ENCODE data around the gene SYNGR4.
"Not testable (repeated sequence)": the region's sequence is repeated elsewhere in the genome, so short reads cannot be mapped to it uniquely, and the experiment has no call there.

The SYNGR4 gene, protein sequence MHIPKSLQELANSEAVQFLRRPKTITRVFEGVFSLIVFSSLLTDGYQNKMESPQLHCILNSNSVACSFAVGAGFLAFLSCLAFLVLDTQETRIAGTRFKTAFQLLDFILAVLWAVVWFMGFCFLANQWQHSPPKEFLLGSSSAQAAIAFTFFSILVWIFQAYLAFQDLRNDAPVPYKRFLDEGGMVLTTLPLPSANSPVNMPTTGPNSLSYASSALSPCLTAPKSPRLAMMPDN

DNA sequence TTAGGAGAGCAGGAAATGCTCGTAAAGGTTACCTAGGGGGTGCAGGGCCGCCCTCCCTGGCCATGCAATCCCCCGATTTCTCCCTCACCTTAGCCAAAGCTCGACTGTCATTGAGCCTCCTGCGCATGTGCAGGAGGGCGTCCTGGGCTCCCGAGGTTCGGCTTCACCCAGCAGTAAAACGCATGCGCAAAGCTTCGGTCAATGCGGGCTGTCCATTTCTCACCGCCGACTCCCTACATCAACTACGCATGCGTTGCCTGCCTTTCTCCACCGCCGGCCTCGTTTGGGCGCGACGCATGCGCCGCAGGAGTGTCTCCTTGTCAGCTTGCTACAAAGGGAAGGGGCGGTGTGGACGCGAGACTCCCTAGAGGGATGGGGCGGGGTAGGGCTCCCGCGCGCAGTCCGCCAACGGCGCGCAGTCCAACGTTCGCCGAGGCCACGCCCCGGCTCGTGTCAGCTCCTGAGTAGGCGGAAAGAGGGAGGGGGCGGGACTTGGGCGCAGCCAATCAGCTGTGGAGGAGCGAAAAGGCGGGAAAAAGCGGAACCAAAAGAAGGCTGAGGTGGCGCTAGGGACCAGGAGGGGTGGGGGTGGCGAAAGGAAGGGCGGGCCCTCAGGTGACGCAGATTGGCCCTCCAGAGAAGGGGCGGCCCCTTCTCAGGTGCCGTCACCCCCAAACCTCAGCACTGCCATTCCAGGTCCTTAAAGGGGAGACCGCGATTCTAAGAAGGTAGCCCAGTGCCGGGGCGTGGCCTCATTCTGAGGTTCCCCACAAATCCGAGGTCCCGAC, at the start of gene SYNGR4, which contains the start of gene TMEM143:
SYNGR4 (plus strand) TSS at position 558 of the 788 bp plus-strand sequence. CDS start 1,476 bp downstream, outside the sequence.
TMEM143 (minus strand) TSS at position 131 of the 788 bp plus-strand sequence; CDS start at position 111, 20 bp downstream.
- peak; percentile 97 for DNase-seq

DNA sequence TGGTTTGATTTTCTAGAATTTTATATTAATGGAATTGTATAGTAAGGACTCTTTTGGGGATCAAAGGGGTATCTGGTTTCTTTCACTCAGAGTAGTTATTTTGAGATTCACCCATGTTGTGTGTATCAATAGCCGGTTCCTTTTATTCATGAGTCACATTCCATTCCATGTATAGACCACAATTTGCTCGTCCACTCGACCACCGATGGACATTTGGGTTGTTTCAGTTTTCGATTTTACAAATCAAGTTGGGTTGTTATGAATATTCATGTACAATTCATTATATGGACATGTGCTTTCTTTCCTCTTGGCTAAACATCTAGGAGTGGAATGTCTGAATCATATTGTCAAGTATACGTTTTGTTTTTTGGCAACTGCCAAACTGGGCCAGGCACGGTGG, 48.5 kb upstream of the SYNGR4 start:
- DNase-seq: no peak

DNA sequence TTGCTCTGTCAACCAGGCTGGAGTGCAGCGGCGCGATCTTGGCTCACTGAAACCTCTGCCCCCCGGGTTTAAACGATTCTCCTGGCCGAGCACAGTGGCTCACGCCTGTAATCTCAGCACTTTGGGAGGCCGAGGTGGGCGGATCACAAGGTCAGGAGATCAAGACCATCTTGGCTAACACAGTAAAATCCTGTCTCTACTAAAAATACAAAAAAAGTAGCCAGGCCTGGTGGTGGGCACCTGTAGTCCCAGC, 46.5 kb upstream of the SYNGR4 start:
- not testable (repeated sequence) for DNase-seq

DNA sequence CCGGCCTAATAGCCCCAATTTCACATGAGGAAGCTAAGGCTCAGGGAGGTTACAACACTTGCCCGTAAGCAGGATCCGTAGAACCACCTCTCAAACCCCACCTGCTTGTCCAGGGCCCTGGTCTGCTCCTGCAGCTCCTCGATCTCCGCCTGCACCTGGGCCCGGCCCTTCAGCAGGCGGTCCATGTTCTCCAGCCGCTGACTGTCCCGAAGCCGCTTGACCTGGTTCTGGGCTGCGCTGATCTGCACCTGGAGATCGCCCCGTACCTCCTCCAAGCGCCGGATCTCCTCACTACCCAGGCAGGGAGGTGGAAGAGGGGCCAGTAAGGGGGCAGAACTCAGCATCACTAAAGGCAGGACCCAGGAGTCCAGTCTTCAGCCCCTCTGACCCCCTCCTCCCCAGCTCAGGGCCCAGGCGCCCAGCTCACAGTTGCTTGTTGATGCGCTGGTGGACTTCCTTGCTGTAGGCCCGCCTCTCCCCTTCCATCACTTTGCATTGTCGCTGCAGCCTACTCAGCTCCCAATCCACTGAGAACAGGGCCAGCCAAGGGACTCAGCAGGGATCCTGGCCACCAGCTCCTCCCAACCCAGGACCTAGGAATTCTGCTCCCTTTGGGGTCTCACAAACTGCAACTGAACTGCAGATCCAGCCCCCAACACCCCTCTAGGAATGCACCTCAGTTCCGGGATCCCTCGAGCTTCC, 45.7 kb upstream of the SYNGR4 start:
- DNase-seq: no peak

DNA sequence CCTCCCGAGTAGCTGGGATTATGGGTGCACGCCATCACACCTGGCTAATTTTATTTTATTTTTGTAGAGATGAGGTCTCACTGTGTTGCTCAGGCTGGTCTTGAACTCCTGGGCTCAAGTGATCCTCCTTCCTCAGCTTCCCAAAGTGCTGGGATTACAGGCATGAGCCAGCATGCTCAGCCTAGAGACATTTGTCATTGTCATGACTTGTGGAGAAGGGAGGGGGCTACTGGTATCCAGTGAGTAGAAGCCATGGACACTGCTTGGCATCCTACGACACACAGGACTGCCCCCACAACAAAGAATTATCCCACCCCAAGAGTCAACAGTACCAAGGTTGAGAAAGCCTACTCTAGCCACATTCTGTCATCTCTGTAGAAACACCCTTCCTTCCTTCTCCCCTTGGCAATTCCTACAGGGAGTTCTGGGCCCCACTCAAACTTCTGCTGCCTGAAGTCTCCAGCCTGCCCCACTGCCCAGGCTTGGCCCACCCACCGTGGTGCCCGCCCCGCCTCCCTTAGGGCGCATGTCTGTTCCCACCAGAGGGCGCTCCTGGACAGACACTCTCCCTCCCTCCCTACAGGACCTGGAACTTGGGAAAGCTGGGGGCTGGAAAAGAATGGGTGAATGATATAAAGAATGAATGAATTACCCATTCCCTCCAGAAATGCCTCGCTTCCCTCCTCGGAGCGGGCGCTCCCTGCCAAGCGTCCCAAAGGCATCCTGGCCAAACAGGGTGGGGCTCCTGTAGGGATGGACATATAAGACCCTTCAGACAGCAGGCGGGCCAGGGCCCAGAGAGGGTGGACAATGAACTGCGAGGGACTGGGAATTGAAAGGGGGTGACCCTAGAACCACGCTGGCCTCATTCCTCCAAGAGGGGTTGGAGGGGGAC, 44.3 kb upstream of the SYNGR4 start:
- DNase-seq: peak; percentile 82

DNA sequence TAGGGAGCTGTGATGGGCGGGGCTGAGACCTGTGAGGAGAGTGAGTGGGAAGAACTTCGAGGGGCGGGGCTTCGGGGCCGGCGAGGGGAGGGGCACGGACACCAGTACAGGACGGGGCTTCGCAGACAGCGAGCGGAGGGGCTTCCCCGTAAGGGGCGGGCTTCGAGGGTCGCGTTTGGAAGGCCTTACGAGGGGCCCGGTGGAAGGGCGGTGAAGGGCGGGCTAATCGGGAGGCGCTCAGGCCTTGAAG, 42.9 kb upstream of the SYNGR4 start:
- DNase-seq: peak; percentile 94

DNA sequence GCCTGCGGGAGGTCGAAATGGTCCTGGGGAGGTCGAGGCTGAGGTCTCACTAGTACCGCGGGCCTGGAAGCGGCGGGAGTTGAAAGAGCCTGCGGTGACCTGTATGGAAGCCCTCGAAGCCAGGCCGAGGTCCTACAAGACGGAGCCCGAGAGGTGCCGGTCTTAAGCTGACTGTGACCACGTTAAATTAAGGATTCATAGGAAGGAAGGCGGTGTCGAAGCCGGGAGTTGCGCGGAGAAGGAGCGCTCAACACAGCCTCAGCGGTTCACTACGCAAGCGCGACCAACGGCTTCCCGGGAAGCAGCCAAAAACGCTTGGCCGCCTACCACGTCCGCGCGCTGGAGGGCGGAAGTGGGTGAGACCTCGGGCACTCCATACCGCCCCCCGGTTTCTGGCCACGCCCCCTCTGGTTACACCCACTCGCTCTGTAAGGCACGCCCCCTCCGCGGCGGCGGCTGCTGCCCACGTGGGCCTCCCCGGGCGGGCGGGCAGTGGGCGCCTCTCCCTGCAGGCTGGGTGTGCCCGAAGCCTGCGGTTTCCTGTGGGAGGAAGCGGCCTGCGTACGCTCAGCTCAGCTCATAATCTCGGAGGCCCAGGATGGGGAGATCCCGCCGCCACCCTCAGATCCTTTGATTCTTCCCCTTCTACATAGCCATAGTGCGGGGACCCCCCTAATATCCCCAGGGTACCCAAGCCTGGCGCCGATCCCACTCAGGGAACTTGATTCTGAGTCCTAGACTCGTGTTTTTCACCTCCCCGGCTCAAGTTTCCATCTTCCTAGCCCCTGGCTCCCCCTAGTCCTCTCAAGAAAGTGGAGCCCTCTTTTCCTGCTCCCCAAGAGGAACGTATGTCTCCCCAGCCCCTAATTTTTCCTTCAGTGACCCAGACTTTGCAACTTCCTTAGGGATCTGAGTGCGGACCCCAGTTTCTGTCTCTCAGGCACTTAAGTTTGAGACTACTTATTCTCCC, 42.3 kb upstream of the SYNGR4 start:
- peak; percentile 99 for DNase-seq

DNA sequence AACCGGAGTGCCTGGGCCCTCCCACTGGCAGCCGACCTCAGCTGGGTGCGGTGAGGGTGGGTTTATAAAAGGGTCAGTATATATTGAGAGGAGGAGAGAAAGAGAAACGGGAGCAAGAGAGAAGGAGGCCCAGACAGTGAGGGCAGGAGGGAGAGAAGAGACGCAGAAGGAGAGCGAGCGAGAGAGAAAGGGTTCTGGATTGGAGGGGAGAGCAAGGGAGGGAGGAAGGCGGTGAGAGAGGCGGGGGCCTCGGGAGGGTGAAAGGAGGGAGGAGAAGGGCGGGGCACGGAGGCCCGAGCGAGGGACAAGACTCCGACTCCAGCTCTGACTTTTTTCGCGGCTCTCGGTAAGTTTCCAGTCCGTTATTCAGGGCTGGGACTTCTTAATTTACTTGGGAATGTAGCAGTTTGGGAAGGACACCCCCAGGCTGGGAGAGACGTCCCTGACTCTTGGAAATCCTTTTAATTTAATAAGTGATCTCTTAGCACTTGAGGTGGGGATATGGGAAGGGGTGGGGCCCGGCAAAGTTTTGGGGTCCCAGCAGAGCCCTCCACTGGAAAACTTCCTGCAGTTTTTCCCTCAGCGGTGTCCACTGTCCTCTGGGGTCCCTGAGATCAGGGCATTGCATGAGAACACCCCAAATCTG, 38.8 kb upstream of the SYNGR4 start, which contains the start of gene EMP3:
EMP3 (plus strand) TSS at position 288 of the 646 bp plus-strand sequence. CDS start 1,293 bp downstream, outside the sequence.
- peak; percentile 82 for DNase-seq

DNA sequence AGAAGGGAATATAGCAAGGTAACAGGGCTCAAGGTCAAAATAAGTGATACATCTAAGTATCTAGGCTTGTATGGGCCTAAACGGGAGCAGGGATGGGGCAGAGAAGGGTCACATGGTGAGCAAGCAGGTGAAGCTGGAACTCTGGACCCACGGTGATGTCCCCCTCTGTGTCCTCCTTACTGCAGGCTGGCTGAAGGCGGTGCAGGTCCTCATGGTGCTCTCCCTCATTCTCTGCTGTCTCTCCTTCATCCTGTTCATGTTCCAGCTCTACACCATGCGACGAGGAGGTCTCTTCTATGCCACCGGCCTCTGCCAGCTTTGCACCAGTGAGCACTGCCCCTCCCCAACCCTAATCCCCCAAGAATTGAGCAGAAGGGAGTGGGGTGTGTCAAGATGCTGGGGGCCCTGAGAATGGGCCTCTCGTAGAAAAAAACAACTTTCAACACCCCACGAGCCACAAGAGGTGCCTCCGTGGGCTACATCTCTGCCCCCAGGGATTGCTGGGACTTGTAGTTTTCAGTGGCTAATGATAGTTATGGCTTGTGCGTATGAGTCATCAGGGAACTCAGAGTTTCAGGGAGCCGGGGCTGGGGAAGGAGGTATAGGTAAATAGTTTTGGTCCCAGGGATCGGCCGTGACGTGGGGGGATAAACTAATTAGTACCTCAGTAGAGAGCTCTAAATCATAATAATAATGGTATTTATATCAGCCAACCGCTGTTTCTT, 34.8 kb upstream of the SYNGR4 start:
- peak; percentile 46 for DNase-seq

DNA sequence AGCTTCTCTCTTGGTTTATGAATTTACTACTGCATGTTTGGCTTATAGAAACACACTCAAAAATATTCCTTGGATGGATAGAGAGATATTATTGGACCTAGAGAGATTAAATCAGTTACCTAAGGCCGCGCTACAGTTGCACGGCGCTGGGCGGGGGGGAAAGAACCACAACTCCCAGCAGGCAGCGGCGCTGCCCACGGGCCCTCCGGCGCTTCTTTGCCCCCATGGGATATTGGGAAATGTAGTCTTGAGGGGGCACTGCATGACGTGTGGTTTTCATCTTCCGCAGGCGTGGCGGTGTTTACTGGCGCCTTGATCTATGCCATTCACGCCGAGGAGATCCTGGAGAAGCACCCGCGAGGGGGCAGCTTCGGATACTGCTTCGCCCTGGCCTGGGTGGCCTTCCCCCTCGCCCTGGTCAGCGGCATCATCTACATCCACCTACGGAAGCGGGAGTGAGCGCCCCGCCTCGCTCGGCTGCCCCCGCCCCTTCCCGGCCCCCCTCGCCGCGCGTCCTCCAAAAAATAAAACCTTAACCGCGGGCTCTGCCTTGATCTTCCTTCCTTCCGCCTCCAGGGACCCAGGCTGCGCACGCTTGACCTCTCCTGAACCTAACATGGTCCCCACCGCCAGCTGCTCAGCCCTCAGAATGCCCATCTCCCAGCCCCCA, 34.0 kb upstream of the SYNGR4 start:
- DNase-seq: peak; percentile 83

DNA sequence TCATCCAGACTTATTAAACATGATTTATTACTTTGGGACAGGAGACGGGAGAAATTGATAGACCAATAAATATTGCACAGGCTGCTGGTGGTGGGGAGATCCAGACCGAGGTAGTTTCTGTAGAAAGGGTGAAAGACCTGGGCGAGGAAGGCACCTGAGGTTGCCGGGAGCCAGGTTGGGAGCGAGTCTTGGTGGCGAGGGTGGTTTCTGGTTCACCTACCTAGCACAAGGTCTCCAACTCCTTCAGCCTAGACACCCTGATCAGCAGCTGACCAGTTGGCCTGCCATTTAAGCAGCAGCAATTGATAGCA, 31.9 kb upstream of the SYNGR4 start:
- no peak for DNase-seq

DNA sequence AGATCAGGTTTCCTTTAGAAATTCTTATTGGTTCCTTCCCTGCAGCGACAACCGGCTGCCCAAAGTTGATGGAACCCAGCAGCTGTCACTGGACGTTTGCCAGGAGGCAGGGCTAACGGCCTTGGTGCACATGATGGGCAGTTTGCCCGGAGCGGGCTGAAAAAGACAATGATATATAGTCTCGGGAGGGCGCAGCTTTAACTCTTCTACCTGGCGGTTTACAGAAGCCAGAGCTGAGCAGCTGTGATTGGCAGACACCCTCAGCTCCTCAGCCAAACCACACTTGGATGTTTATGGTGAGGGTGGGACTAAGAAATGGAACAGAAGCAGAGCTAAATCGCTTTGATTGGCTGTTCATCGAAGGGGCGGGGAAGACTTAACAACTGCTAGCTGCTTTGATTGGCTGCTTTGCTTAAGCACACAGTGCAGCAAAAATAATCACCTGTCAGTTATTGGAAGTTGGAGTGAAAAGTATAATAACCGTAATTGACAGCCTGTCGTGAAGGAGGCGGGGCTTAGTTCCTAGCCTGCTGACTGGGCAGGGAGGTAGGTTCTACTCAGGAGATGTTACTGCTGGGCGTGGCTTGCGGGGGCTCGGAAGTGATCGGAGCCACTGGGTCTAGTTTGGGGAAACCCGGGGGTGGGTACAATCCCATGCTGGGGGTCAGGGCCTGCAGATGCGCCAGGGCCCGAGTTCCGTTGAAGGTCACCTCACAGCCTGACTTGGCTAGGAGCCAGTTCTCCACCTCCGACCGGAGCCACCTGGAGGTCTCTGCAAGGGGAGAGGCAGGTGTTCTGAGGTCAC, 31.3 kb upstream of the SYNGR4 start:
- peak; percentile 88 for DNase-seq

DNA sequence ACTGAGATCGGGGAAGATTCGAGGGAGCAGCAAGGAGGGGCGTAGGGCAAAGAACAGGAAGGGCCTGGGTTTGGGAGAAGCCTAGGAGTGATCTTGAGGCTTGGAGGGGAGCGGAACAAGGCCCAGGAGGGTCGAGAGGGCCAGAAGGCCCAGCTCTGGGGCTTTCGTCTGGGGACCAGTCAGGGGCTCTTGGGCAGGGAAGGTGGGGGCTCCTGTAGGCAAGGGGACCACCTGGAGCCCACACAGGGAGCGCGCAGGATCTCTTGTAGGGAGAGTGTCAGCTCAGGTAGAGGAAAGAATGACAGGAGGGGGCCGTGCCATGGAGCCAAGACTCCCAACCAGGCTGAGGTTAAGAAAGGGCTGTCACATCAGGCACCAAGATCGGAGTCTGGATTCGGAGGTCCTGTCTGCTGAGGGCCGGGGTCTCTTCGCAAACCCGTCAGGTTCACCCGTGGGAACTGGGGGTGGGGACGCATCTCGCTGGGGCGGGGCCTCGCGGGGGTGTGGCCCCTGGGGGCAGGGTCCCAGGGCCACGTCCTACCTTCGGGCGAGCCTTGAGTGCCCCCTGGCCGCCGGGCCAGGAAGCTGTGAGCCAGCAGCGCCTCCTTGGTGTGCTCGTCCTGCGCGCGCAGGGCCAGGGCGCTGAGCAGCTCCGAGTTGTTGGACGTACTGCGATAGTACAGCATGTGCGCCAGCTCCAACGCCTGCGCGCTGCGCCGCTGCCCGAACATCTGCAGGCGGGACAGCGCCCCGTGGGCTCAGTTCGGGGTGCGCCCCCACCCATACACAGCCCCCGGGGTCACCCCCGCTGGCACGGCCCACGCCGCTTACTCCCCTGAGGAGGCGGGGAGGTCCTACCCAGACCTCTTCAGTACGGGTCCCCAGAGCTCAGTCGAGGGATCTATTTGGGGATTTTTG, 30.4 kb upstream of the SYNGR4 start:
- DNase-seq: peak; percentile 95

DNA sequence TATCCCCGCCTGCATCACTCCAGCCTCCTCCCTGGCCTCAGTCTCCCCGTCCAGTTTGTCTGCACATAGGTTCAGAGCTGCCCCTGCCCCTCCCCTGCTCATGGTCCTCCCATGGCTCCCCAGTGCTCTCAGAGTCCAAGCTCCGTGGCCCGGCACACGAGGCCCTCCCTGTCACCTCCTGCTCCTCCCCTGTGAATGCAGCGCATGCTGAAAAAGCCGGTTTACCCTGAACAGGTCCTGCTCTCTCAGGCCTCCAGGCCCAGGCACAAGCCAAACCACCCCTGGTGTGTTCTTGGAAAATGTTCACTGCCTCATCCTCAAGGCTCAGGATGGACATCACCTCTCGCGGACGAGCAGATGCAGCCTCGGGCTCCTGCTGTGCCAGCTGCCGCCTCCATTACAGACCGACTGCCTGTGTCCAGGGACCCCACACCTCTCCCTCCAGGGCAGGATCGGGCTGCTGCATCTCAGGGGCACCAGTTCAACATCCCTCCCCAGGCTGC, 25.9 kb upstream of the SYNGR4 start:
- DNase-seq: no peak

DNA sequence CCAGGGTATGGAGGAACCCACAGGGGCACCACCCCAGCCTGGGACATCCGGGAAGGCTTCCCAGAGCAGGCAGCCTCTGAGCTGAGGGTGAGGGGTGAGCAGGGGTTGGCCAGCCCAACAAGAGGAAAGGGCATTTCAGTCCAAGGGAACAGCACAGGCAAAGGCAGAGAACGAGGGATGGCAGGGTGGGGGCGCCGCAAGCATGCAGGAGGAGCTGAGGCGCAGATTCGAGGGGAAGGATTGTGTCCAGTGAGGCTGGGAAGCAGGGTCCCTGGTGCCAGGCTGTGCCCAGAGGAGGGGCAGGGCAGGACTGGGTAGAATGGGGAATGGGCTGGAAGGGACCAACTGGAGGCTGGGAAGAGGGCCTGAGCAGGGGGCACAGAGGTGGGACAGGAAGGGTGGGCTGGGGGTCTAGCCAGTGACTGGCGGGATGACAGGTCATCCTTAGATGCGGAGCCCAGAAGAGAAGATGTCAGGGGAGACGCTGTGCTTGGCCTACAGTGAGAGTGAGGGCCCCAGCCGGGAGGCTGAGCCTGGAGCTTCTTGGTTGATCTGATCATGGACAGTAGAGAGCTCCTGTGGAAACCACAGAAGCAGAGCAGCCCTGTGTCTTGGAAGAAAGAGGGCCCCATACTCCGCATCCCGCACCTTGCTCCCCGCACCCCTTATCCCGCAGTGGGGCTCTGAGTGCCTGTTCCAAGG, 25.2 kb upstream of the SYNGR4 start:
- no peak for DNase-seq

DNA sequence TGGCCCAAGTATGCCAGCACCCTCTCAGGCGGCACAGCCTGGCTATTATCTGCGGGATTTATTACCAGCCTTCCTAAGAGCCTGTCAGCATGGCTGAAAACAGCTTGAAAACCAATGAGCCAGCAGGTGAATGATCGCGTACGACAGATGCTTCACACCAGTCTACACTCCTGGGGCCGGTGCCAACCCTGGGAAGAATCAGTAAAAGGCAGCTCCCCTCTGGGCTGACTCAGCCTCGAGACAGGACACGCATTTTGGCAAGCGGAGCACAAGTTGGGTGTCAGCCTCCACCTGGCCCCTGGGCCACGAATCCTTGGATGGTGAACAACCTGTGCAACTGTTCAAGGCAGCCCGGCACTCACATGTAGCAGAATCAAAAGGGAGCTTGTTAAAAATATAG, 23.2 kb upstream of the SYNGR4 start:
- DNase-seq: no peak
